ENCODE measurements around the gene CCNDBP1. TPM values are rescaled to one million over a fixed set of nuclear protein-coding genes. Genes with fewer than 3 reads are reported as not detected.

CCNDBP1 gene
- total and polyA plus RNA-seq, 2 of the 8 experiments (the other 6 are each of a cell fraction or from before 2014, with no cell fraction given), result 23.4 to 29.0 TPM

- no peak for TF ChIP-seq TCF12 (IDR thresholded peaks at IDR 0.05; ENCODE audit: low read depth, low read length)
- TF ChIP-seq BACH1 (IDR thresholded peaks at IDR 0.05; ENCODE audit: low read length), result no peak
These were observed 30.8 kb downstream of the CCNDBP1 start (continued) for GRCh38 chr15:43215961-43216360.

Data from H1 (cell line).